HepG2 (cell line): ENCODE measurements around the gene C17orf58. TPM values are rescaled to one million over a fixed set of nuclear protein-coding genes. Genes with fewer than 3 reads are reported as not detected.

Source experiments
- BCL6 ChIP-seq: IDR thresholded peaks from 2 replicates; pipeline ENCODE4 v1.6.1; 2016; ENCODE audit warnings: missing genetic modification reagents, missing compliant biosample characterization
- CHD4 ChIP-seq: fragments of 200-600 bp; sonication (generic); IDR thresholded peaks from 2 replicates; pipeline ENCODE4 v1.7.0; 2017; ENCODE audit warnings: mild to moderate bottlenecking, low read length, borderline replicate concordance
- MXI1 ChIP-seq: IDR thresholded peaks from 3 replicates; pipeline ENCODE4 v1.6.1; 2012; ENCODE audit warnings: low read depth, low read length, inconsistent platforms, borderline replicate concordance
- NR2C2 ChIP-seq: sonication (generic); formaldehyde crosslinking; IDR thresholded peaks from 2 replicates; pipeline ENCODE4 v1.4.0; 2020; ENCODE audit warnings: missing genetic modification reagents, mild to moderate bottlenecking, moderate library complexity, borderline replicate concordance
- ONECUT2 ChIP-seq: sonication (generic); formaldehyde crosslinking; IDR thresholded peaks from 2 replicates; pipeline ENCODE4 v1.4.0; 2020; ENCODE audit warnings: missing genetic modification reagents
- PCBP2 ChIP-seq: fragments of 200-400 bp; formaldehyde crosslinking; optimal IDR thresholded peaks from 2 replicates; pipeline ENCODE3; 2018; ENCODE audit warnings: low read length, low read depth; ENCODE audit not compliant: poor library complexity, severe bottlenecking
- SAP130 ChIP-seq: IDR thresholded peaks from 2 replicates; pipeline ENCODE4 v1.6.1; 2016; ENCODE audit warnings: low read depth
- SIN3B ChIP-seq: fragments of 150-350 bp; IDR thresholded peaks from 2 replicates; pipeline ENCODE4 v1.6.1; 2014; ENCODE audit warnings: low read length
- TAF15 ChIP-seq: fragments of 200-400 bp; formaldehyde crosslinking; IDR thresholded peaks from one replicate; pipeline ENCODE4 v1.6.1; 2018; ENCODE audit warnings: mild to moderate bottlenecking, low read depth, low read length; ENCODE audit not compliant: poor library complexity, severe bottlenecking
- ZNF260 ChIP-seq: sonication (generic); formaldehyde crosslinking; IDR thresholded peaks from 2 replicates; pipeline ENCODE4 v1.4.0; 2020; ENCODE audit warnings: missing genetic modification reagents, low read depth, mild to moderate bottlenecking, borderline replicate concordance
- ZNF33B ChIP-seq: sonication (generic); formaldehyde crosslinking; IDR thresholded peaks from 2 replicates; pipeline ENCODE4 v1.5.1; 2020; ENCODE audit warnings: mild to moderate bottlenecking, missing genetic modification reagents
- ZNF652 ChIP-seq: IDR thresholded peaks from 2 replicates; pipeline ENCODE4 v1.6.1; 2016; ENCODE audit warnings: low read depth, borderline replicate concordance
- ZNF773 ChIP-seq: sonication (generic); formaldehyde crosslinking; IDR thresholded peaks from 2 replicates; pipeline ENCODE4 v1.4.0; 2020; ENCODE audit warnings: missing genetic modification reagents, borderline replicate concordance
- ZNF781 ChIP-seq: sonication (generic); formaldehyde crosslinking; IDR thresholded peaks from 2 replicates; pipeline ENCODE4 v1.5.1; 2020; ENCODE audit warnings: borderline replicate concordance, mild to moderate bottlenecking, missing genetic modification reagents; ENCODE audit errors: not compliant biosample characterization
- ZSCAN22 ChIP-seq: sonication (generic); formaldehyde crosslinking; IDR thresholded peaks from 2 replicates; pipeline ENCODE4 v1.4.0; 2020; ENCODE audit warnings: mild to moderate bottlenecking, missing genetic modification reagents
- polyA plus RNA-seq, 8 experiments: library from polyadenylated mRNA; depleted of rRNA in 3 of 8; stranded (reverse) in 7 of 8; unstranded in 1 of 8; fragments of >200 nt; fragmentation: Illumina TruSeq in 4 of 8; extraction: Trizol in 4 of 8; gene quantifications; 2 replicates each; pipeline versions ENCODE4 v1.2.1 to v1.2.3, GENCODE V29; 2011 to 2016; ENCODE audit warnings: low read depth in 4 of 8, missing spikeins in 1 of 8, mixed read lengths in 1 of 8; ENCODE audit not compliant: insufficient read depth in 1 of 8
- total RNA-seq, 5 experiments: library from RNA; depleted of rRNA; stranded (reverse); fragments of >200 nt; fragmentation: Illumina TruSeq; extraction: Trizol; gene quantifications; 2 replicates each; pipeline ENCODE4 v1.2.3, GENCODE V29; 2016; ENCODE audit warnings: low read depth in 1 of 5
- TF ChIP-seq, protein P1 (sequence below): IDR thresholded peaks from 2 replicates; pipeline ENCODE4 v1.6.1; 2018; ENCODE audit warnings: missing genetic modification reagents, mild to moderate bottlenecking, missing compliant biosample characterization
- TF ChIP-seq, protein P2 (sequence below), 2 experiments: sonication (generic) in 1 of 2; formaldehyde crosslinking in 1 of 2; IDR thresholded peaks; 2 replicates each; pipeline versions ENCODE4 v1.6.1 to v1.9.0; 2014 to 2022; ENCODE audit warnings: antibody characterized with exemption in 1 of 2, borderline replicate concordance in 1 of 2, inconsistent platforms in 1 of 2, low read depth in 1 of 2, missing genetic modification reagents in 1 of 2
- TF ChIP-seq, protein P3 (sequence below): IDR thresholded peaks from 2 replicates; pipeline ENCODE4 v1.6.1; 2018; ENCODE audit warnings: missing genetic modification reagents
- TF ChIP-seq, protein P4 (sequence below): sonication (generic); formaldehyde crosslinking; IDR thresholded peaks from 2 replicates; pipeline ENCODE4 v1.4.0; 2020; ENCODE audit warnings: missing genetic modification reagents
- TF ChIP-seq, protein P5 (sequence below): sonication (generic); formaldehyde crosslinking; IDR thresholded peaks from 2 replicates; pipeline ENCODE4 v1.4.0; 2020; ENCODE audit warnings: mild to moderate bottlenecking, missing genetic modification reagents

Gene C17orf58
- total and polyA plus RNA-seq, 2 of the 13 experiments (the other 11 are each of a cell fraction or from before 2014, with no cell fraction given) = 15.6 to 15.8 TPM

DNA sequence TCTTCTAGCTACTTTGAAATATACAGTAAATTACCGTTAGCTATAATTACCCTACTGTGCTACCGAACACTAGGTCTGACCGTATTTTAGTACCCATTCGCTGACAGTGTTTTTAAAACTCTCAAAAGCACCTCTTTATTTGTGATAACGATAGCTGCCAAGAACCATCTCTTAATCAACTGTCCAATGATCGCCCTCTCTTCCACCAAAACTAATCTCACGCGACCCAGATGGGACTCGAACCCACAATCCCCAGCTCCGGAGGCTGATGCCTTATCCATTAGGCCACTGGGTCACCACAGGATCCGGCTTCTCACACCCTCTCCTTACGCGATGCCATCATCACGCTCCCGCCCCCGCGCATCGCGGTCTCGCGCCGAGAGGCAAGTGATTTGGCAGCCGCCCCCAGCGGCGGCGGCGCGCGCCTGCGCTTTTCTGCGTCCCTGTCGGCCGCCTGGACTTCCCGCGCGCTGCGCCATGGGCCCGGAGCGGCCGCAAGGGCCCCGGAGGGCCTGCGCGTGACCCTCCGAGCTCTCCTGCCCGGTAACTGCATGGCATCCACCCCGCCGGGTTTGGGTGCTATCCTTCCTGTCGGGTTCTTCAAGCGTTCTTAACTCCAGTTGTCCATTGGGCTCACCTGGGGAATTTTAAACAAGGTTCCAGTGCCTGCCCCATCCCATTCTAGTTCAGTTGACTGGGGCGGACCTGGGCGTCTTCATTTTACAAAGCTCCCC is 23.6 kb upstream of the C17orf58 start (continued):
- TF ChIP-seq ZNF260 (CRISPR knock-in tag) (no peak), ONECUT2 (CRISPR knock-in tag) (no peak; the same call in 1 of the 2 replicates), SIN3B (no peak; the same call in 1 of the 2 replicates), CHD4 (no peak; the same call in 1 of the 2 replicates), ZSCAN22 (CRISPR knock-in tag) (no peak), BCL6 (peak; percentile 76), ZNF652 (CRISPR knock-in tag) (peak; percentile 61; the same call in 1 of the 2 replicates), ZNF773 (CRISPR knock-in tag) (peak; percentile 86), SAP130 (CRISPR knock-in tag) (peak; percentile 90), MXI1 (peak; percentile 85; the same call in 1 of the 3 replicates), ZNF33B (CRISPR knock-in tag) (peak; percentile 98), PCBP2 (no peak), ZNF781 (peak; percentile 79), TAF15 (peak; percentile 95), NR2C2 (peak; percentile 55; the same call in 1 of the 2 replicates)
- TF ChIP-seq, protein P1, sequence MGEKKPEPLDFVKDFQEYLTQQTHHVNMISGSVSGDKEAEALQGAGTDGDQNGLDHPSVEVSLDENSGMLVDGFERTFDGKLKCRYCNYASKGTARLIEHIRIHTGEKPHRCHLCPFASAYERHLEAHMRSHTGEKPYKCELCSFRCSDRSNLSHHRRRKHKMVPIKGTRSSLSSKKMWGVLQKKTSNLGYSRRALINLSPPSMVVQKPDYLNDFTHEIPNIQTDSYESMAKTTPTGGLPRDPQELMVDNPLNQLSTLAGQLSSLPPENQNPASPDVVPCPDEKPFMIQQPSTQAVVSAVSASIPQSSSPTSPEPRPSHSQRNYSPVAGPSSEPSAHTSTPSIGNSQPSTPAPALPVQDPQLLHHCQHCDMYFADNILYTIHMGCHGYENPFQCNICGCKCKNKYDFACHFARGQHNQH (CRISPR knock-in tag) = peak; percentile 99
- TF ChIP-seq, protein P2, sequence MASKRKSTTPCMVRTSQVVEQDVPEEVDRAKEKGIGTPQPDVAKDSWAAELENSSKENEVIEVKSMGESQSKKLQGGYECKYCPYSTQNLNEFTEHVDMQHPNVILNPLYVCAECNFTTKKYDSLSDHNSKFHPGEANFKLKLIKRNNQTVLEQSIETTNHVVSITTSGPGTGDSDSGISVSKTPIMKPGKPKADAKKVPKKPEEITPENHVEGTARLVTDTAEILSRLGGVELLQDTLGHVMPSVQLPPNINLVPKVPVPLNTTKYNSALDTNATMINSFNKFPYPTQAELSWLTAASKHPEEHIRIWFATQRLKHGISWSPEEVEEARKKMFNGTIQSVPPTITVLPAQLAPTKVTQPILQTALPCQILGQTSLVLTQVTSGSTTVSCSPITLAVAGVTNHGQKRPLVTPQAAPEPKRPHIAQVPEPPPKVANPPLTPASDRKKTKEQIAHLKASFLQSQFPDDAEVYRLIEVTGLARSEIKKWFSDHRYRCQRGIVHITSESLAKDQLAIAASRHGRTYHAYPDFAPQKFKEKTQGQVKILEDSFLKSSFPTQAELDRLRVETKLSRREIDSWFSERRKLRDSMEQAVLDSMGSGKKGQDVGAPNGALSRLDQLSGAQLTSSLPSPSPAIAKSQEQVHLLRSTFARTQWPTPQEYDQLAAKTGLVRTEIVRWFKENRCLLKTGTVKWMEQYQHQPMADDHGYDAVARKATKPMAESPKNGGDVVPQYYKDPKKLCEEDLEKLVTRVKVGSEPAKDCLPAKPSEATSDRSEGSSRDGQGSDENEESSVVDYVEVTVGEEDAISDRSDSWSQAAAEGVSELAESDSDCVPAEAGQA (IDR thresholded peaks at IDR 0.05; ENCODE audit: low read depth) = no peak; the same call in 1 of the 2 replicates
- TF ChIP-seq, protein P2 (CRISPR knock-in tag; IDR thresholded peaks at IDR 0.05; ENCODE audit: borderline replicate concordance) = 0 out of 2 replicates have a peak, but pooled peaks have one; percentile 84
- TF ChIP-seq, protein P3, sequence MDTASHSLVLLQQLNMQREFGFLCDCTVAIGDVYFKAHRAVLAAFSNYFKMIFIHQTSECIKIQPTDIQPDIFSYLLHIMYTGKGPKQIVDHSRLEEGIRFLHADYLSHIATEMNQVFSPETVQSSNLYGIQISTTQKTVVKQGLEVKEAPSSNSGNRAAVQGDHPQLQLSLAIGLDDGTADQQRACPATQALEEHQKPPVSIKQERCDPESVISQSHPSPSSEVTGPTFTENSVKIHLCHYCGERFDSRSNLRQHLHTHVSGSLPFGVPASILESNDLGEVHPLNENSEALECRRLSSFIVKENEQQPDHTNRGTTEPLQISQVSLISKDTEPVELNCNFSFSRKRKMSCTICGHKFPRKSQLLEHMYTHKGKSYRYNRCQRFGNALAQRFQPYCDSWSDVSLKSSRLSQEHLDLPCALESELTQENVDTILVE (CRISPR knock-in tag) = peak; percentile 89
- TF ChIP-seq, protein P4, sequence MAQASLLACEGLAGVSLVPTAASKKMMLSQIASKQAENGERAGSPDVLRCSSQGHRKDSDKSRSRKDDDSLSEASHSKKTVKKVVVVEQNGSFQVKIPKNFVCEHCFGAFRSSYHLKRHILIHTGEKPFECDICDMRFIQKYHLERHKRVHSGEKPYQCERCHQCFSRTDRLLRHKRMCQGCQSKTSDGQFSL (CRISPR knock-in tag) = peak; percentile 76
- TF ChIP-seq, protein P5, sequence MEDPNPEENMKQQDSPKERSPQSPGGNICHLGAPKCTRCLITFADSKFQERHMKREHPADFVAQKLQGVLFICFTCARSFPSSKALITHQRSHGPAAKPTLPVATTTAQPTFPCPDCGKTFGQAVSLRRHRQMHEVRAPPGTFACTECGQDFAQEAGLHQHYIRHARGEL (CRISPR knock-in tag) = 0 out of 2 replicates have a peak, but pooled peaks have one; percentile 14
